ENCODE measurements around the gene KLK3. TPM values are rescaled to one million over a fixed set of nuclear protein-coding genes. Genes with fewer than 3 reads are reported as not detected.

KLK3 gene
- total and polyA plus RNA-seq, 2 of the 13 experiments (the other 11 are each of a cell fraction or from before 2014, with no cell fraction given) = not detected

DNA sequence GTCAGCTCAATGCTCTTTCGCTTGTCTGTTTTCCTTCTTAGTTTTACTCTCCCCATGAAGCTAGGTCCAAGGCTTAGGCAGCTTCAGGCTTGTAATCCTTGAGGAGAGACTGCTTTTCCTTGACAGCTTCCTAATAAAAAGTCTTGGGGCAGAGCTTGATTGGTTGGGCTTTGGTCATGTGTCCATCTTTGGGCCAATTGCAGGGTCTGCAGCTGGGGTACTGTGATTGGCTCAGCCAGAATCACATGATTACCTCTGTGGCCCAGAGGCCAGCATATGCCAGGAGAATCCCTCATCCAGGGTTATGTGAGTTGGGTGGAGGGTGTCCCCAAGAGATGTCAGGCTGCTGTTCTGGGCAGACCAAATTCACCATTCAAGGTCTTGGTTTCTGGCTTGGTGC is 39.3 kb upstream of the KLK3 start:
- H3K4me1 ChIP-seq (ENCODE audit: insufficient read depth, low read length) = no peaks in the 10 kb centered on the region
- no peak for FAIRE-seq
- BruUV-seq (replicated peaks) = no TSS peak
- intact Hi-C loops (cut with micrococcal nuclease; ENCODE audit: unreplicated experiment) = no loop called here
- peaks cover 4 to 23% of the 10 kb centered on the region in 2 experiments; a peak in 4 of 5 replicates for H3K27me3 ChIP-seq (ENCODE audit: control insufficient read depth in 1 of 2, insufficient read depth in 2 of 2, low read length in 2 of 2)
- H3K9me3 ChIP-seq (ENCODE audit: low read length) = no peaks in the 10 kb centered on the region
- H3K79me2 ChIP-seq (ENCODE audit: insufficient read depth, low read length) = no peaks in the 10 kb centered on the region
- no peak overlapping the region for H3K4me3 ChIP-seq (replicated peaks in 1 of 3; ENCODE audit: insufficient read depth in 1 of 3, low read depth in 2 of 3, low read length in 3 of 3)
- no peak for ATAC-seq
- H4K20me1 ChIP-seq (ENCODE audit: insufficient read depth, low read length) = no peaks in the 10 kb centered on the region
- TF ChIP-seq KLF12 (CRISPR knock-in tag; IDR thresholded peaks at IDR 0.05; ENCODE audit: borderline replicate concordance) = no peak
- no peak for TF ChIP-seq DR1 (CRISPR knock-in tag; IDR thresholded peaks at IDR 0.05)
- no peak for TF ChIP-seq CENPT (CRISPR knock-in tag; IDR thresholded peaks at IDR 0.05; ENCODE audit: low read depth)
- TF ChIP-seq MAFF (IDR thresholded peaks at IDR 0.05; ENCODE audit: low read depth, low read length) = no peak
- TF ChIP-seq ZNF142 (CRISPR knock-in tag; IDR thresholded peaks at IDR 0.05) = no peak
- no peak for TF ChIP-seq TEAD3 (CRISPR knock-in tag; optimal IDR thresholded peaks at IDR 0.05; ENCODE audit: borderline replicate concordance)
- no peak for TF ChIP-seq ZNF776 (CRISPR knock-in tag; IDR thresholded peaks at IDR 0.05)
- TF ChIP-seq ZNF737 (CRISPR knock-in tag; IDR thresholded peaks at IDR 0.05; ENCODE audit: borderline replicate concordance) = no peak
- no peaks in the 10 kb centered on the region for H3K36me3 ChIP-seq (replicated peaks in 1 of 2; ENCODE audit: control insufficient read depth in 1 of 2, insufficient read depth in 2 of 2, low read length in 2 of 2)
- in situ Hi-C loops (cut with HindIII; ENCODE audit: extremely low pct_ligation_motif_present, low pct_unique_long_range_greater_than_20kb) = no loop called here
- no peak overlapping the region for H3K27ac ChIP-seq (ENCODE audit: extremely low read length, insufficient read depth, low read length)
- CTCF ChIA-PET (ENCODE audit: low intra/inter-chr PET ratio, low total read pairs) = no interaction called here
- POLR2A ChIA-PET = no interaction called here
- 22% methylated on average over 1 of the region's 1 CpG for WGBS (ENCODE audit: low lambda C conversion rate)
- DNase-seq (ENCODE audit: low spot score) = no peak
- no peak overlapping the region for H2AFZ ChIP-seq (ENCODE audit: low read length)
- no peak overlapping the region for H3K4me2 ChIP-seq (ENCODE audit: low read depth, low read length)
- H3K9ac ChIP-seq (ENCODE audit: insufficient read depth, low read depth, low read length) = no peak overlapping the region

All from HepG2 (cell line).